ENCODE data around the gene MSS51.

- no peak for TF ChIP-seq POLR2A (IDR thresholded peaks at IDR 0.05; ENCODE audit: extremely low read depth, insufficient read length)
- no peak for TF ChIP-seq CTCF (IDR thresholded peaks at IDR 0.05; ENCODE audit: low read depth, low read length)
- no peak for TF ChIP-seq MAX (IDR thresholded peaks at IDR 0.05; ENCODE audit: low read depth, low read length)
Observed at GRCh38 chr10:73416571-73416970, 16.8 kb downstream of the MSS51 start.

Data from NB4 (cell line).